Right forelimb (tissue), 1 donor: ENCODE results near the gene CISD3.

ENCODE experiments used
- DNase-seq: peaks from one replicate; pipeline ENCODE4 v3.0.0-alpha.2; 2018

Gene CISD3

DNA sequence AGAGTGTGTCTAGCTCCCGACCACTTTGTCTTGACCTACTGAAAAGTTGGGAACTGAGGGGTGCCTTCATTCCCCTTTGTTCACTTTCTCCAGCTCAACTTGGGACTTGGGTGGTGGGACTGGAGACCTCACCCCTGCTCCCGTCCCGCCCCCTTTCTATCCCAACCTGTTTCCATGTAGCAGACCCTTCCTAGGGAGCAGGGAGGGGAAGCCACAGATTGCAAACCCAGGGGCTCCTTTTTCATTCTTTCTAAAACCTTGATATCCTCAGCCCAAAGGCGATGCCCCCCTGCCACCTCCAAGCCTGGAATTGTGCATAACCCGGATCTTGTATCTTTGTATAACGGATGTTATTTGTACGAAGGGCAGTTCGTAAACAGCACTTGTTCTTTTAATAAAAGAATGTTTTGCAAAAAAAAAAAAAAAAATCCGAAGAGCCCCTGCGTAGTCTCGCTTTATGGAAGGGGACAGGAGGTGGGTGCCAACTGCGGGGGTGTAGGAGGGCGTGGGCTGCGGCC lies 714 bp upstream of the CISD3 start:
- DNase-seq: no peak

GRCh38 chr17:38730526-38731379 lies 612 bp downstream of the CISD3 start:
- DNase-seq: no peak

GRCh38 chr17:38731526-38732294 lies 1.6 kb downstream of the CISD3 start:
- DNase-seq: no peak

DNA sequence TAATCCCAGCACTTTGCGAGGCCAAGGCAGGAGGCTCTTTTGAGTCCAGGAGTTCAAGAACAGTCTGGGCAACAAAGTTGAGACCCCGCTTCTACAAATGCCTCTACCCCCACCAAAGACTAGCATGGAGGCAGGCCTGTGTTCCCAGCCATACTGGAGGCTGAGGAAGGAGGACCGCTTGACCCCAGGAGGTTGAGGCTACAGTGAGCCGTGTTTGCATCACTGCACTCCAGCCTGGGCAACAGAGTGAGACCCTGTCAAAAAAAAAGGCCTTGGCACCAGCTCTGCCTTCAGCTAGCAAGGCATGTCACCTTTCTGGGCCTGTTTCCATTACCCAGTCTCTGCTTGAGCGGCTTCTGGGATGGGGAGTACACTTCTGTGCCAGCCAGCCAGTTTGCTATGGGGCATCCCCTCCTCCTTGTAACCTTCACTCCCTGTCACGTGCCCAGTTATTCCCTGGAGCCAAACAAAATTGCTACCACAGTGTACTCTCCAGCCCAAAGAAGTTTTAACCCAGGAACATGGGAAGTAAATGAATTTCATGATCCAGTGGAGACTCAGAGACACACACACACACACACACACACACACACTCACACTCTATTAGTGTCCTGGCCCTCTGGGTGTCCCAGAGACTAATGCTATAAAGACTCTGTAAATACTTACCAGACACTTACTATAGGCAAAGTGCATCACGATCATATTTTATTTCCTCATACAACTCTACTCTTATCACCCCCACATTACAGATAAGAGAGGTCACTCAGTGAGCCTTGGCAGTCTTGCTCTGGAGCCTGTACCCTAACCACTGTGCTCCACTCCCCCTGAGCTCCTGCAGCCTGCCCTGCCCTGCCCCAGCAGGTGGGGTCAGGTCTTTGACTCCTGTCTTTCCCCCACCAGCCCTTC lies 2.5 kb downstream of the CISD3 start:
- no peak for DNase-seq

DNA sequence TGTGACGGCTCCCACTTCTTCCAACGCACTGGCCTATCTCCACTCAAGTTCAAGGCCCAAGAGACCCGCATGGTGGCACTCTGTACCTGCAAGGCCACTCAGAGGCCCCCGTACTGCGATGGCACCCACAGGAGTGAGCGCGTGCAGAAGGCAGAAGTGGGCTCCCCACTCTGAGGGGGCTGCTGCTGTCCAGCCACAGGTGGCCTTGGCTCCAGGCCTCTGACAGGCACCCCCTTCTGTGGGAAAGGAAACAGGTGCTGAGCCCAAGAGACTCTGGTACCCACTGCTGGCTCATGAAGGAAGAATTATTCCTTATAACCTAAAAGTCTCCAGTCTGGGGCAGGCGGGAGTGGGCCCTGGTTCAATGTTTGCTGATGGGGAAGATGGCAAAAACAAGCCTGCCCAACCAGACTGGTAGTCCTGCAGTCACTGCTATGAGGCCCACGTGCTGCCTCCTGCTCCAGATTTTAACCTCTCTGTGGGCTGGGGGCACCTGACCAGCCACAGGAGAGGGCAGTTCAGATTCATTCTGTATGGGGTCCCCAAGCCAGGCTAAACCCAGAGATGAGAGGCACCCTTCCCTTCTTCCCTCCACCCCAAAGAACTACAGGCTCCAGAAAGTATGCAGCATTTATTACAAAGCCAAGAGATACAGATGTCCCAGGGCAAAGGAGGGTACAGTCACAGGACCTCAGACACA lies 3.3 kb downstream of the CISD3 start:
- DNase-seq: no peak

GRCh38 chr17:38733982-38734973 lies 4.1 kb downstream of the CISD3 start:
- no peak for DNase-seq

GRCh38 chr17:38735161-38735997 lies 5.2 kb downstream of the CISD3 start:
- DNase-seq: peak; percentile 81

- no peak for DNase-seq
Observed at GRCh38 chr17:38738007-38738662, 8.0 kb downstream of the CISD3 start.

DNA sequence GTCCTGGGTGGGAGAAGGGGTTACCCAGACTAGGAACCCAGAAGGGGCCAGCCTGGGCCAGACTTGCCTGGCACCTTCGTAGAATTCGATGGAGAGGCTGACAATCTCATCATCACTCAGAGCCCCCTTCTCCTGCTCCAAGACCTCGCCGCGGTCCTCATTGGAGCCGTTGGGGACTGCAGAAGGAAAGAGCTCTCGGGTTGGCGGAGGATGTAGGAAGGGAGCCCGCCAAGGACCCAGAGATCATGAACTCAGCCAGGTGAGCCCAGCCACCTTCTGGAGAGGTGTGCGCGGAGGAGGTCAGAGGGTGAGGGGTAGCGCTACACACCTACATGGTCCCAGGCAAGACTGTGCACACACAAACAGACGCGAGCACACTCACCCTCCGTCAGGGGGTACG lies 8.5 kb downstream of the CISD3 start:
- no peak for DNase-seq

DNA sequence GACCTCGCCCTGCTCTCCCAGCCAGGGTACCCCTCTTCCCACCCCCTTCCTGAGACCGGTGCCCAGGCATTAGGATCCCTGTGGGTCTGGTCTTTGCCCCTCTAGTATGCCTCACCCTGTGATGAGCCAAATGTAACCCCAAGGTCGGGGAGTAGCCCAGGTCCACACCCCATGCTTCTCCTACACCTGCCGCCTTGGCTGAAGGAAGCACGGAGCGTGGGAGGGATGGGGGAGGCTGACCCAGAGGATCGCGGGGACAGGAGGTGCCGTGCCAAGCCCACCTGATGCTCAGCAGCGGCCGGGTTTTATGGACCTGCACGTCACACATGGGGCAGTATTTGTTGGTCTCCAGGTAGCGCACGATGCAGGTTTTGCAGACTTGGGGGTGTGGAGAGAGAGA lies 9.2 kb downstream of the CISD3 start:
- no peak for DNase-seq

GRCh38 chr17:38740044-38740443 lies 9.9 kb downstream of the CISD3 start:
- DNase-seq: no peak

DNA sequence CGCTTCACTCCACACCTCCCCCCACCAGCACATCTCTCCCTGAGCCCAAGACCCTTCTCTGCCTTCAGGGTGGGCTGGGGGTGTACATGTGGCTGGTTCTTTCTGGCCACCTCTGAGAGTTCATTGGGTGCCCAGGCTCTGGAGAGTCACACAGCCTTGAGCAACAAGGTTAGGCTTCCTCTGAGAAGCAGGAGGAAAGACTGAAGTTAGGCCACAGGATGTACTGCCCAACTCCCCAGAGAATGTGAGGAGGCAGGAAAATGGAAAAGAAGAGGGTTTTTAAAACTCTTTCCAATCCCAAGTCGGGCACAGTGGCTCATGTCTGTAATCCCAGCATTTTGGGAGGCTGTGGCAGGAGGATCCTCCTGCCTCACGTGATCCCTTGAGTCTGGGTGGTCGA lies 10.7 kb downstream of the CISD3 start:
- no peak for DNase-seq

- no peak for DNase-seq
Observed at GRCh38 chr17:38741461-38741860, 11.3 kb downstream of the CISD3 start.

- peak; percentile 80 for DNase-seq
Observed at GRCh38 chr17:38741921-38742410, 11.8 kb downstream of the CISD3 start.

GRCh38 chr17:38742411-38743308 lies 12.5 kb downstream of the CISD3 start:
- peak; percentile 88 for DNase-seq

DNA sequence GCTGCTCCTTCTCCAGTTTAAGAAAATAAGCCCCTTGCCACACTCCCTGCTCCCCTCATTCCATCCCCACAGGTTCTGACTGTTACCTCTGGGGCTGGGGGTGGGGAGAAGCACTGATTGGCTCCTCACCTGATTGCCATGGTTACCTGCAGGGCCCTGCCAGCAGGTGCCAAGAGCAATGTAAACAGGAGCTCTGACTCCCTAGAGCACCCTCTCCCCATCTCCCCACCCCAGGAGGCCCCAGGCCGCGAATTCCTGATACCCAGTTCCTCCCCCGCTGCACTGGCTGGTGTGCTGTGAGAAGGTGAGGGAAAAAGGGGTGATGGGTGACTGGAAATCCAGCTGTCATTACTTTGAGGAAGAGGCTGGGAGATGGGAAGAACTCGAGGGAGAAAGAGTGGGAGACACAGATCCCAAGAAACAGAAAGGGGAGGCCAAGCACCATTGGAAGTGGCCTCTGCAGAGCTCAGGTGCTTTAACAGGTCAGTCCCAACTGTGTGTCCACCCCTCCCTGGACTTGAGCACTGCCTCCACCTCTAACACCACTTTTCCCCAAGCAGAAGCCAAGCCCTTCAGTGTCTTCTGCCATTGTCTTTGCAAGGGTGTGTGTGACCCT lies 13.5 kb downstream of the CISD3 start:
- DNase-seq: no peak

DNA sequence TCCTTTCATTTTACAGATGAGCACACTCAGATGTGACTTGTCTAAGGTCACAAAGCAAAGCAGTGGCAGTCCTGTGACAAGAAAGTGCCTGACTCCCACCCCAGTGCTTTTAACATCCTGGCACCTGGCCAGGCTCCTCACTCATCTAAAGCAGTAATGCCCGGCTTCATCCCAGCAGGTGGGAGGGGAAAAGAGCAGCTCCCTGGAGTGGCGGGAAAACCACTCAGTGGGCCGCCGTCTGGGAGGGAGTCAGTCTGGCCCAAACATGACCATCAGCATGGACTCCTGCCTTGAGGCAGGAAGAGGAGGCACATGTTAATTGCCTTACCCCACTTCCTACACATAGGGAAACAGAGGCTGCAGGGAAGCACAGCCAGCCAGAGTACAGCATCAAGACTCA lies 15.4 kb downstream of the CISD3 start:
- no peak for DNase-seq
